IPS DF 4.7 (cell line): ENCODE measurements around the gene FBXO21.

Experiments used
- DNase-seq: peaks from one replicate; pipeline ENCODE4 v3.0.0-alpha.2; 2013; ENCODE audit warnings: low spot score; ENCODE audit errors: extremely low read depth

The FBXO21 gene

GRCh38 chr12:117167769-117168168, 22.5 kb downstream of the FBXO21 start:
- no peak for DNase-seq

GRCh38 chr12:117166107-117166506, 24.2 kb downstream of the FBXO21 start:
- DNase-seq = no peak

GRCh38 chr12:117165342-117165741, 24.9 kb downstream of the FBXO21 start:
- no peak for DNase-seq

- no peak for DNase-seq
Observed at GRCh38 chr12:117162633-117163032, 27.6 kb downstream of the FBXO21 start.

GRCh38 chr12:117162167-117162539, 28.1 kb downstream of the FBXO21 start:
- no peak for DNase-seq

GRCh38 chr12:117161460-117162166, 28.7 kb downstream of the FBXO21 start:
- no peak for DNase-seq

GRCh38 chr12:117159674-117160073, 30.6 kb downstream of the FBXO21 start:
- DNase-seq = no peak

GRCh38 chr12:117158911-117159553, 31.2 kb downstream of the FBXO21 start:
- DNase-seq = no peak

GRCh38 chr12:117158096-117158495, 32.2 kb downstream of the FBXO21 start:
- DNase-seq = no peak

- peak; percentile 99 for DNase-seq
Observed at GRCh38 chr12:117155278-117156060, 34.8 kb downstream of the FBXO21 start.

GRCh38 chr12:117152793-117153775, 37.2 kb downstream of the FBXO21 start:
- DNase-seq = no peak

GRCh38 chr12:117151403-117152031, 38.8 kb downstream of the FBXO21 start:
- no peak for DNase-seq

- DNase-seq = no peak
Observed at GRCh38 chr12:117149431-117149830, 40.8 kb downstream of the FBXO21 start.

- no peak for DNase-seq
Observed at GRCh38 chr12:117148642-117149041, 41.6 kb downstream of the FBXO21 start.

- DNase-seq = no peak
Observed at GRCh38 chr12:117147639-117148038, 42.6 kb downstream of the FBXO21 start.

- DNase-seq = no peak
Observed at GRCh38 chr12:117145597-117146154, 44.6 kb downstream of the FBXO21 start.

GRCh38 chr12:117144599-117144998, 45.7 kb downstream of the FBXO21 start:
- DNase-seq = no peak

GRCh38 chr12:117143008-117143532, 47.2 kb downstream of the FBXO21 start:
- DNase-seq = no peak

- no peak for DNase-seq
Observed at GRCh38 chr12:117142094-117142493, 48.2 kb downstream of the FBXO21 start.
